ENCODE measurements around the gene SLC22A23. TPM values are rescaled to one million over a fixed set of nuclear protein-coding genes. Genes with fewer than 3 reads are reported as not detected.

Gene SLC22A23
- total RNA-seq, 1 experiment from 2014 or later = 6.8 TPM

- no peaks in the 10 kb centered on the region for H3K27me3 ChIP-seq (ENCODE audit: insufficient read depth, low read length)
- H3T11ph ChIP-seq (ENCODE audit: low read length) = no peak overlapping the region
- TF ChIP-seq CTCF (conservative IDR thresholded peaks at IDR 0.05) = no peak
- no peak overlapping the region for H2BK5ac ChIP-seq (ENCODE audit: insufficient read length, low read length)
- Mint-ChIP-seq H3K27me3 (ENCODE audit: low read depth) (peaks cover 18% of the 10 kb centered on the region), H3K27ac (no peak overlapping the region), H3K4me3 (no peak overlapping the region), H3K9me3 (peaks cover 16 to 17% of the 10 kb centered on the region in 2 experiments), H3K36me3 (ENCODE audit: insufficient read depth in 1 of 3, low read depth in 3 of 3) (peaks cover 7 to 16% (median 10%) of the 10 kb centered on the region in 3 experiments), H3K4me1 (peaks cover 16 to 18% of the 10 kb centered on the region in 2 experiments)
- H4K91ac ChIP-seq (ENCODE audit: insufficient read length, low read depth, low read length) = no peak overlapping the region
- no peaks in the 10 kb centered on the region for H3K79me1 ChIP-seq (ENCODE audit: insufficient read depth, low read depth, low read length, poor library complexity, severe bottlenecking)
- H2BK120ac ChIP-seq (ENCODE audit: low read depth, low read length, poor library complexity, severe bottlenecking) = no peak overlapping the region
- no peak overlapping the region for H2BK15ac ChIP-seq (ENCODE audit: low read depth, low read length)
- H4K5ac ChIP-seq (ENCODE audit: insufficient read length, low read depth, low read length) = no peak overlapping the region
- no peaks in the 10 kb centered on the region; the same call in 1 of the 2 replicates for H3K79me2 ChIP-seq (ENCODE audit: insufficient read depth, low read length)
- H3K14ac ChIP-seq (ENCODE audit: insufficient read depth, low read length) = no peak overlapping the region
- H3K4ac ChIP-seq (ENCODE audit: low read depth, low read length) = no peak overlapping the region
- H3K56ac ChIP-seq (ENCODE audit: insufficient read length, low read depth, low read length) = no peak overlapping the region
- peaks cover 7% of the 10 kb centered on the region; the same call in 1 of the 2 replicates for H3K4me1 ChIP-seq (ENCODE audit: insufficient read depth, low read length)
- no peak overlapping the region for H3K27ac ChIP-seq (ENCODE audit: insufficient read length, low read depth, low read length)
- H3K4me2 ChIP-seq (ENCODE audit: insufficient read depth, insufficient read length, low read length) = no peak overlapping the region
- H2BK12ac ChIP-seq (ENCODE audit: insufficient read length, low read depth, low read length) = no peak overlapping the region
- no peak overlapping the region for H3K23ac ChIP-seq (ENCODE audit: insufficient read length, low read depth, low read length)
- H2AFZ ChIP-seq (ENCODE audit: low read length) = no peak overlapping the region
- no CpG with 5 or more reads among the region's 4 CpGs for WGBS (ENCODE audit: extremely low coverage, insufficient read length, low lambda C conversion rate)
- no peak overlapping the region for H3K18ac ChIP-seq (ENCODE audit: insufficient read length, low read depth, low read length)
- no peaks in the 10 kb centered on the region for H3K9me3 ChIP-seq (ENCODE audit: control insufficient read depth, low read depth, low read length)
- H2AK5ac ChIP-seq (ENCODE audit: insufficient read length, low read length) = no peak overlapping the region
- DNase-seq = no peak
- H3K9ac ChIP-seq (ENCODE audit: extremely low read depth, insufficient read length, low read length) = no peak overlapping the region
- no peak overlapping the region for H2BK20ac ChIP-seq (ENCODE audit: low read depth, low read length, poor library complexity, severe bottlenecking)
- H4K8ac ChIP-seq (replicated peaks; ENCODE audit: insufficient read length, low read depth, low read length) = no peak overlapping the region
- H3K23me2 ChIP-seq (ENCODE audit: insufficient read length, low read depth, low read length, poor library complexity, severe bottlenecking) = no peaks in the 10 kb centered on the region
- H4K20me1 ChIP-seq (ENCODE audit: control insufficient read depth, insufficient read depth, insufficient read length) = no peaks in the 10 kb centered on the region
These were observed 26.0 kb upstream of the SLC22A23 start for GRCh38 chr6:3482869-3483268.
